Measurements from ENCODE around the gene ACVR1. TPM values are rescaled to one million over a fixed set of nuclear protein-coding genes. Genes with fewer than 3 reads are reported as not detected.
A peak's percentile ranks its signal among the peaks of the same experiment; 100 is the strongest.

Gene ACVR1
- total and polyA plus RNA-seq, 9 of the 15 experiments (the other 6 are each of a cell fraction or from before 2014, with no cell fraction given) = 3.8 to 14.3 (median 6.9) TPM

GRCh38 chr2:157898591-157898996, 22.5 kb upstream of the ACVR1 start (continued):
- TF ChIP-seq ZNF699 (CRISPR knock-in tag; IDR thresholded peaks at IDR 0.05; ENCODE audit: insufficient replicate concordance) (no peak), DNMT1 (IDR thresholded peaks at IDR 0.05) (no peak), JUN (IDR thresholded peaks at IDR 0.05; ENCODE audit: borderline replicate concordance, low read depth, low read length) (peak; percentile 97), JUN (CRISPR knock-in tag; IDR thresholded peaks at IDR 0.05; ENCODE audit: borderline replicate concordance) (no peak), RFX7 (CRISPR knock-in tag; IDR thresholded peaks at IDR 0.05) (no peak), EGR1 (conservative IDR thresholded peaks at IDR 0.05) (peak; percentile 90), ATF4 (CRISPR knock-in tag; IDR thresholded peaks at IDR 0.05) (no peak), KLF6 (CRISPR knock-in tag; IDR thresholded peaks at IDR 0.05; ENCODE audit: borderline replicate concordance) (no peak), HDAC3 (IDR thresholded peaks at IDR 0.05; ENCODE audit: borderline replicate concordance, partially characterized antibody) (no peak), RCOR1 (IDR thresholded peaks at IDR 0.05; ENCODE audit: borderline replicate concordance in 1 of 2, low read depth in 2 of 2, low read length in 2 of 2) (peak in 1 of 2 experiments; percentile 91; a peak in 2 of 4 replicates), ZNF511 (CRISPR knock-in tag; IDR thresholded peaks at IDR 0.05) (no peak), NCOA1 (IDR thresholded peaks at IDR 0.05; ENCODE audit: low read depth) (peak; percentile 14; the same call in 1 of the 2 replicates), ATF1 (CRISPR knock-in tag; IDR thresholded peaks at IDR 0.05) (no peak), ATF1 (tag; IDR thresholded peaks at IDR 0.05) (no peak), PRPF4 (IDR thresholded peaks at IDR 0.05; ENCODE audit: insufficient read depth, low read depth, low read length, poor library complexity, severe bottlenecking) (no peak), ZNF384 (IDR thresholded peaks at IDR 0.05; ENCODE audit: low read depth, low read length) (no peak), PTTG1 (tag; IDR thresholded peaks at IDR 0.05; ENCODE audit: low read depth) (no peak), RREB1 (CRISPR knock-in tag; IDR thresholded peaks at IDR 0.05) (no peak), RHOXF2B (CRISPR knock-in tag; conservative IDR thresholded peaks at IDR 0.05) (no peak), ZNF445 (CRISPR knock-in tag; IDR thresholded peaks at IDR 0.05; ENCODE audit: low read depth) (no peak), VEZF1 (CRISPR knock-in tag; IDR thresholded peaks at IDR 0.05) (no peak; the same call in none of the 2 replicates), RAD51 (IDR thresholded peaks at IDR 0.05; ENCODE audit: borderline replicate concordance, low read depth) (no peak)

All from K562 (cell line).